ENCODE data around the gene KCNQ1.
"Not testable (repeated sequence)": the region's sequence is repeated elsewhere in the genome, so short reads cannot be mapped to it uniquely, and the experiment has no call there.

The KCNQ1 gene

DNA sequence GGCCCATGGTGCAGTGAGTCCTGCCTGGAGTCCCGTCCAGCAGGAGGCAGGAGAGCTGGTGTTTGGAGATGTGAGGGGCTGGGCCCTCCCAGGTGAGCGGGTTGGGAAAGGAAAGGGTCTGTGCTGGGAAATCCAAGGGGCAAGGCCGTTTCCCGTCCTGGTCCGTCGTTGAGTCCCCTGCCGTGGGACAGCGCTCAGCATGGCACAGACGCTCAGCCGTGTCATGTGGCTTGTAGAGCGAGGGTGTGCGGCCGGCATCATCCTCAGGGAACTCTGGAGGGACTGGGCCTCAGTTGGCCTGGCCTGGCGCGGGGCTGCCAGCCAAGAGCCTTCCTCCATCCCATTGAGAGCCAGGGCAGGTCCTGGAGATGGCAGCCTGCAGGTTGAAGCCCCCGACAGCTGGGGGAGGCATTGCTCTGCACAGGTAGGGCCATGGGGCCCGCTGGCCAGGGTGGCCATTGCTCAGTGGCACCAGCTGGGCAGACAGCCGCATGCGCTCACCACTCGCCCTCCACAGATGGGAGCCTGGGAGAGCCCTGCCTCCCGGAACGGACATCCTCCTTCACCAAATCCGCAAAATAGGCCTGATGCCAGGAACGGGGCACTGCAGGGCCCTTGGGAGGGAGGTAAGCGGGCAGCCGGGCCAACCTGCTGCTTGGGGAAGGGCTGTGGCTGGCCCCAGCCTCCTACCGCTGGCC is 28.7 kb downstream of the KCNQ1 start:
- DNase-seq (ENCODE audit: low read depth in 2 of 2, low spot score in 1 of 2) = no peak

GRCh38 chr11:2474059-2474901 is 29.5 kb downstream of the KCNQ1 start:
- no peak for DNase-seq (ENCODE audit: low read depth in 2 of 2, low spot score in 1 of 2)

DNA sequence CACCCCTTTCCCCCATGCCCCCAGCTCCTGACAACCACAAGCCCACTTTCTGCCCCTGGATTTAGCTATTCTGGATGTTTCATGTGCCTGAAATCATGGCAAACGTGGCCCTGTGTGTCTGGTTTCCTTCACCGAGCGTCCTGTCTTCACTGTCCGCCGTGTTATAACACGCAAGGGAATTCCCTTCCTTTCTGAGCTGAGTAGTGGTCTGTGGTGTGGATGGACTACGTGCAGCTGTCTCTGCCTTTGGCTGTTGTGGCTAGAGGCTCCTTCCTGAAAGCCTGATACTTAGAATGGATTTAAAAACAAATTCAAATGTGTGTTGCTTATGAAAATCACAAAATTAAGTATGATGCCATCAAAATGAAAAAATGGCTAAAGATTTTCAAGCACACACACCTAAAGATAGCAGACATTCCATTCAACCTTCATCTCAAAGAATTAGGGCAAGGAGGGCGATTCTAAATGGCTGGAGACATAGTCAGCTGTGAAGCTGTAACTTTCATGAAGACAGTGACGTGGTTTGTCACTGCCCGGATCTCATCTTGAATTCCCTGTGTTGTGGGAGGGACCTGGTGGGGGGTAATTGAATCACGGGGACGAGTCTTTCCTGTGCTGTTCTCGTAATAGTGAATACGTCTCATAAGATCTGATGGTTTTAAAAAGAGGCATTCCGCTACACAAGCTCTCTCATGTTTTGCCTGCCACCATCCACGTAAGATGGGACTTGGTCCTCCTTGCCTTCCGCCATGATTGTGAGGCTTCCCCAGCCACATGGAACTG is 30.5 kb downstream of the KCNQ1 start:
- DNase-seq (ENCODE audit: low read depth in 2 of 2, low spot score in 1 of 2) = no peak

- no peak for DNase-seq (ENCODE audit: low read depth in 2 of 2, low spot score in 1 of 2)
These were observed 32.4 kb downstream of the KCNQ1 start for GRCh38 chr11:2477254-2477653.

- no peak for DNase-seq (ENCODE audit: low read depth in 2 of 2, low spot score in 1 of 2)
These were observed 33.1 kb downstream of the KCNQ1 start for GRCh38 chr11:2477936-2478335.

- not testable (repeated sequence) for DNase-seq (ENCODE audit: low read depth in 2 of 2, low spot score in 1 of 2)
These were observed 35.5 kb downstream of the KCNQ1 start for GRCh38 chr11:2480067-2480873.

DNA sequence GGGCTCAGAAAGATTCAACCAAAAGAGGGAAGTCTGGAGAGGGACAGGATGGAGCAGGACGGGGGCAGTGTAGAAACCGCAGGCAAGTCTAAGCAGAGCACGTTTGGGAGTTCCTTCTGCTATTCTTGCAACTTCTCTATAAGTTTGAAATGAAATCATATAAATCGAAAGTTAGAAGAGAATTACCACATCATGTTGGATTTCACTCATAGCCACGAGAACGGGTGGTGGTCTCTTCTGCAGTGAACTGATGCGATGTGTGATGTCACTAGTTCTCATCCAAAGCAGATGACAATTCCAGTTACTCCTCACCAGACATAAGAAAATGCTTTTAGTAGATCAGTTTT is 36.0 kb downstream of the KCNQ1 start:
- DNase-seq (ENCODE audit: low read depth in 2 of 2, low spot score in 1 of 2) = no peak

DNA sequence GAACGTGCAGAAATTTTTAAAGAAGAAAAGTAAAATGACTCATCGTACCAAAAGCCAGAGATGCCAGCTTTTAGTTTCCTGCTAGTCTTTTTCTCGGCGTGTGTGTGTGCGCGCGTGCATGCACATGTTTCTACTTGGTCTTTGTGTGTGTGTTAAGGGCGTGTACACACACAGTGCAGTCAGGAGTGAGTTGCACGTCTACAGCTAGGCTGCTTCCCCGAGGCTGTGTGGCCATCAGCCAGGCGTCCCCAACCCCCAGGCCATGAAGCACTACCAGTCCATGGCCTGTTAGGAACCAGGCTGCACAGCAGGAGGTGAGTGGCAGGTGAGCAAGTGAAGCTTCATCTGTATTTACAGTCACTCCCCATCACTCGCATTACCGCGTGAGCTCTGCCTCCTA is 36.4 kb downstream of the KCNQ1 start:
- no peak for DNase-seq (ENCODE audit: low read depth in 2 of 2, low spot score in 1 of 2)

DNA sequence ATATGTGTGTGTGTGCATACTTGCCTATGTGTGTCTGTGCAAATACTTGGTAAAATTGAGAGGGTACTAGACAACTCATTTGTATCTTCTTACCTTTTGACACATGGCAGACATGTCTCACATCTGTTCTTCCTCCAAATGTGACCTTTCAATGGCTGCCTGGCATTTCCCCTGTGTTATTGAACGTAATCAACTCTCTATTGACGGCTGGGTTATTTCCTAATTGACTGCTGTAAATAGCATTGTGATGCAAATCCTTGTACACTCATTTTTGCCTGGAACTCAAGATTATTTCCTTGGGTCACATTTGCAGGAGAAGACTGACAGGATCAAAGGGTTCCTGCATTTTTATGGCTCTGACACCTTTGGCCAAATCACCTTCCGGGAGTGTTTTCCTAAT is 37.4 kb downstream of the KCNQ1 start:
- no peak for DNase-seq (ENCODE audit: low read depth in 2 of 2, low spot score in 1 of 2)

- no peak for DNase-seq (ENCODE audit: low read depth in 2 of 2, low spot score in 1 of 2)
These were observed 37.9 kb downstream of the KCNQ1 start for GRCh38 chr11:2482745-2483144.

DNA sequence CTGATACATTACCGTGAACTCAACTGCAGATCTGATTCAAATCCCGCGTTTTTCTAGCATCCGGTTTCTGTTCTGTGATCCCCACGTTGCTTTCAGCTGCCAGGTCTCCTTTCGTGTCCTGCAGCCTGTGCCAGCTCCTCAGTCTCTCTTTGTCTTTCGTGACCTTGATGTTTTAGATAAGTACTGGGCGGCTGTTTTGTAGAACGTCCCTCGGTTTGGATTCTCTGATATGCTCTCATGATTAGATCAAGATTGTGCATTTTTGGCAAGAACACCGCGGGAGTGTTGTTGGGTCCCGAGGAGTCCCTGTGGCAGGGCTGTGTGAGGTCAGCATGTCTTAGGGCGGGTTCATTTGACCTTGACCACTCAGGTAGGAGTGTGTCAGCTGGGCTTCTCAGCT is 38.6 kb downstream of the KCNQ1 start:
- DNase-seq (ENCODE audit: low read depth in 2 of 2, low spot score in 1 of 2) = no peak

DNA sequence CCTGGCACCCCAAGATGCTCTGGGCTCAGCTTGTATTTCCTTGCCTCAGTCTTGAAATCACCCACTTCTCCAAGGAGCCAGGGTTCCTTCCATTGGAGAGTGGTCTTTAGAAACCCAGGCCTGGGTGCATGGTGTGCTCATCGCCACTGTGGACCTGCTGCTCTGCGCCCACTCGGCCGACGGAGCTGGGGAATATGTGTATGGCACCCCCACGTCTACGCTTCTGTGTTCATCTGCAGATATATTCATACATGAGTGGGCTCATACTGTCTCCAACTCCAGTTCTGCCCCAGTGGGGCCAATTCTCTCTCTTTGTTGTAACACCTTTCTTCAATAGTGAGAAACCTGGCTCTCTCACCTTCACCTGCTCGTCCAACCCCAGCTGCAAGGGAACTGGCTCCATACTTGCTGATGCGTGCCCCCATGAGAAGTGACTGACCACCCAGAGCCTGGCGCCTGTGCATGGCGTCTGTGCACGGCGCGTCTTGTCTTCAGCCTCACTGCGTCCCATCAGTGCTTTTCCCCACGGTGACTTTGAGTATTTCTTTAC is 39.8 kb downstream of the KCNQ1 start:
- DNase-seq (ENCODE audit: low read depth in 2 of 2, low spot score in 1 of 2) = no peak

DNA sequence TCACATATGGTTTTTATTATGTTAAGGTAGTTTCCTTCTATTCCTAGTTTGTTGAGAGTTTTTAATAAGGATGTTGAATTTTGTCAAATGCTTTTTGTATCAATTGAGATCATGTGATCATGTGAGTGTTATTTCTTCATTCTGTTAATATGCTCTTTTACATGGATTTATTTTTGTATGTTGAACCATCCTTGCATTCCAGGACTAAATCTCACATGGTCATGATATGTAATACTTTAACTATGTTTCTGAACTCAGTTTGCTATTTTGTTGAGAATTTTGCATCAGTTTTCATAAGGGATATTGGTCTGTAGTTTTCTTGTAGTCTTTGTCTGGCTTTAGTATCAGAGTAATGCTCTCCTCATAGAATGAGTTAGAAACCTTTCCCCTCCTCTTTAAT is 43.2 kb downstream of the KCNQ1 start:
- no peak for DNase-seq (ENCODE audit: low read depth in 2 of 2, low spot score in 1 of 2)

GRCh38 chr11:2489083-2489482 is 44.3 kb downstream of the KCNQ1 start:
- no peak for DNase-seq (ENCODE audit: low read depth in 2 of 2, low spot score in 1 of 2)

DNA sequence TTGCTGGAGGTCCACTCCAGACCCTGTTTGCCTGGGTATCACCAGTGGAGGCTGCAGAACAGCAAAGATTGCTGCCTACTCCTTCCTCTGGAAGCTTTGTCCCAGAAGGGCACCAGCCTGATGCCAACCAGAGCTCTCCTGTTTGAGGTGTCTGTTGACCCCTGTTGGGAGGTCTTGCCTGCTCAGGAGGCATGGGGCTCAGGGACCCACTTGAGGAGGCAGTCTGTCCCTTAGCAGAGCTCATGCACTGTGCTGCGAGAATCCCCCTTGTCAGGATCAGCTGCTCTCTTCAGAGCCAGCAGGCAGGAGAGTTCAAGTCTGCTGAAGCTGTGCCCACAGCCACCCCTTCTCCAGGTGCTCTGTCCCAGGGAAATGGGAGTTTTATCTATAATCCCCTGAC is 53.1 kb downstream of the KCNQ1 start:
- not testable (repeated sequence) for DNase-seq (ENCODE audit: low read depth in 2 of 2, low spot score in 1 of 2)

- no peak for DNase-seq (ENCODE audit: low read depth in 2 of 2, low spot score in 1 of 2)
These were observed 53.9 kb downstream of the KCNQ1 start for GRCh38 chr11:2498750-2499149.

DNA sequence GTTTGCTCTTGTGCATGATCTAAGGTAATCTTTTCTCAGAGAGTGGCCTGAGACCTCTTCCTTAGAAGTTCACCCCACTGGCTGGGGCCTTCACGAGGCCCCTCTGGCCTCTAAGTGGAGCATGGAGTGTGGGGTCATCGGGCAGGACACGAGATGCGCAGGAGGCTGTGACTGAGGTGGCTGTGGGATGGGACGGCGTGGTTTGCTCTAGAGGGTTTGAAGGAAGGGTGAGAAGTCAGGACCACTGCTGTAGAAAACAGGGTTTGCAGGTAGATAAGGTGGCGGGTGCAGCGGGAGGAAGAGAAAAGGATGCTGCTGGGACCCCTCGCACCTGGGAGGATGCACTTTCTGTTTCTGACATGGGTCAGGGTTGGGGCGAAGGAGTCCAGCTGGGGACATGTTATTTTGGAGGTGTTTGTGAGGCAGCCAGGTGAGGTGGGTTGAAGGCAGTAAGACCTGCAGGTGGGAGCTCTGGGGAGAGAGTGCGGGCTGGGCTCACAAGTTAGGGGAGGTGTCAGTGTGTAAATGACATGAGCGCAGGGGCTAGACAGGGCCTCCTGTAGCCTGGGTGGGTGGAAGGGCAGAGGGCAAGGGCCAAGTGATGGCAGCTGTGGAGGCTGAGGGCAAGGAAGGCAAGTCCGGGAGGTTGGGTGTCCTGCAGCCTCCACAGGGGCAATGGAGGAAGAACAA is 62.5 kb downstream of the KCNQ1 start:
- DNase-seq (ENCODE audit: low read depth in 2 of 2, low spot score in 1 of 2) = no peak

DNA sequence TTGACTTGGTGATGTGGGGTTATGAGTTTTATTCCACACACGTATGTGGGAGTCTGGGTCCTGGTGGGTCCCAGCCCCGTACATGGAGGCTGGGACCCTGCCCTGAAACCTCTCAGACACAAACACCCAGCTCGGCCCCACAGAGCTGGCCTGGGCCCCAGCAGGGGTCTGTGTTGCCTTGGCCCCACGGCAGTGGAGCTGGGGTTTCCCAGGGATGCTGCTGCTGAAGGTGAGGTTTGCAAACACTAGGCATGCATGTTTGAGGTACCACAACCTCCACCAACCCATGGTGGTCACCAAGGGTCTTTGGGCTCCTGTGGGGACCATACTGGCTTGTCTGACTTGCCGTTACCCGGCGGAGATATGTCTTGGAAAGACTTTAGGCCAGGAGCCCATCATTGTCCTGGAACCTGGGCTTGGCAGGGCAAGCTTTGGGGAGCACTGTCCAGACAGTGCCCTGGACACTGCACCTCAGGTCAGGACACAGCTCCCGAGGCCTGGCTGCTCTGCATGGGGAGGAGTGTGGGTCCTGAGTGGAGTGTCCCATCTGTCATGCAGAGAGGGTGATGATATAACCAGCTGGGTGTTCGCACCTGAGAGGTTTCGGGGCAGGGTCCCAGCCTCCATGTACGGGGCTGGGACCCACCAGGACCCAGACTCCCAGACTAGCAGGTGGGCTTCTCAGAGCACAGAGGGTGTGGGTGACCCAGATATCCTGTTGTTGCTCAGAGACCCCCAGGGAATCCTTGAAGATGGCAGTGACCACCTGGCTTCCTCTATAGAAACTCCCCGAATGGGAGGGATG is 63.3 kb downstream of the KCNQ1 start:
- DNase-seq (ENCODE audit: low read depth in 2 of 2, low spot score in 1 of 2) = no peak

GRCh38 chr11:2508793-2509192 is 64.0 kb downstream of the KCNQ1 start:
- no peak for DNase-seq (ENCODE audit: low read depth in 2 of 2, low spot score in 1 of 2)

Data from stimulated activated CD8-positive, alpha-beta memory T cell treated with anti-CD3 and anti-CD28 coated beads, Interleukin-4, amount 100 ng/mL, for 4 hours (primary cell).